NCI-H1694 treated with DMSO at 0.1 percent for 48 hours (cell line): Measurements from ENCODE around the gene DPH6.
A peak's percentile ranks its signal among the peaks of the same experiment; 100 is the strongest.
"Not testable (repeated sequence)": the region's sequence is repeated elsewhere in the genome, so short reads cannot be mapped to it uniquely, and the experiment has no call there.

Experiments
- DNase-seq: peaks from one replicate; lab custom pipeline; 2025; lab: John Stamatoyannopoulos, UW

The DPH6 gene

GRCh38 chr15:35545824-35546510 lies at the start of gene DPH6:
DPH6 (minus strand) TSS chr15:35546165; CDS start chr15:35546141, 24 bp downstream.
- DNase-seq: peak; percentile 46

GRCh38 chr15:35595656-35596055 lies 49.7 kb upstream of the DPH6 start:
- no peak for DNase-seq

DNA sequence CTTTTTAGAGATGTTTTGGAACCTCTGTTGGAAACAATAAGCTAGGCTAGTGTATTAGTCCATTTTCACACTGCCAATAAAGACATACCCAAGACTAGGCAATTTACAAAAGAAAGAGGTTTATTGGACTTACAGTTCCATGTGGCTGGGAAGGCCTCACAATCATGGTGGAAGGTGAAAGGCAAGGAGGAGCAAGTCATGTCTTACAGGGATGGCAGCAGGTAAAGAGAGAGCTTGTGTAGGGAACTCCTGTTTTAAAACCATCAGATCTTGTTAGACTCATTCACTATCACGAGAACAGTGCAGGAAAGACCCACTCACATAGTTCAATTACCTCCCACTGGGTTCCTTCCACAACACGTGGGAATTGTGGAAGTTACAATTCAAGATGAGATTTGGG lies 46.0 kb upstream of the DPH6 start:
- not testable (repeated sequence) for DNase-seq

DNA sequence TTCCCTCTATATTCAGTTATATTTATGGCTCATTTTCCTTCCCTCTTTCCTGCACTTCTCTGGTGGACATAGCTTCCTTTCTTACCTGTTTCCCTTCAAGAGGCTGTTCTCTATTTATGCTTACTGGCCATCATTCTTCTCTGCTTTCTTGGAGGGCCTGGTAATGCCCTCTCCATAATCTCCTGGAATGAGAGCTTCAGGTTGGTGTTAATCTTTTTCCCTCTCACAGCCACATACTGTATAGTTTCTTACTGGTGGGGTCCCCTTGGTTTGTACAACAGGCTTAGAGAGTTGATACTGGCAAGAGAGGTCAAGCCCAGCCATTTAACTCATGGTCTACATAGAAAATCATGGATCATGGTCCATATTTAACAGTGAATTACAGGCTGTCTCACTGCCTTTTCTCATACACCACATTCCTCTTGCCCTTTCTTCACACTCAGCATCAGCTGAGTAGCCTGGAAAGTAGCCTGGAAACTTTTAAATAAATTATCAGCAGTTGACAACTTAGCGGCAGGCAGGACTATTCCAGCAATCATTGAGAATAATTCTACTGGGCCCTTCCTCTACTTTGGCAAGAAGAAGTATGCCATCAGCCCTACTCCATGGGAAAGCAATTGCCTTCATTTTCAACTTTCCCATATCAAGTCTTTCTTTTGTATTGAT lies 38.0 kb upstream of the DPH6 start:
- DNase-seq: no peak

DNA sequence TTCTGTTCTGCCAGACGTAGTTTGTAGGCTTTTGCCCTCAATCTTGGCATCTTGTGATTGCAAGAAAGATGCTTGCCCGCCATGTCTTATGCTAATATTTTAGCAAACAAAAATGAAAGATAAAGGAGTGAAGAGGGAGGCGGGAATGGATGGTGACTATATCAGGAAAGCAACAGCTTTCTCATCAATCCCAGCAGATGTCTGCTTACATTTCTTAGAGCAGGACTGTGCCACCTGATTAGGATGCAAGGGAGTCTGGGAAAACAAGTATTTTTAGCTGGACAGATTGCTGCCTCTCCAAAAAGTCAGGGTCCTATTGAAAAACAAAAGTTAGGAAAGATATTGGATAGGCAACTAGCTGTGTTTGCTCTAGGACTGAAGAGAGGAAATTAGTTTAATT lies 34.6 kb upstream of the DPH6 start:
- DNase-seq: no peak

DNA sequence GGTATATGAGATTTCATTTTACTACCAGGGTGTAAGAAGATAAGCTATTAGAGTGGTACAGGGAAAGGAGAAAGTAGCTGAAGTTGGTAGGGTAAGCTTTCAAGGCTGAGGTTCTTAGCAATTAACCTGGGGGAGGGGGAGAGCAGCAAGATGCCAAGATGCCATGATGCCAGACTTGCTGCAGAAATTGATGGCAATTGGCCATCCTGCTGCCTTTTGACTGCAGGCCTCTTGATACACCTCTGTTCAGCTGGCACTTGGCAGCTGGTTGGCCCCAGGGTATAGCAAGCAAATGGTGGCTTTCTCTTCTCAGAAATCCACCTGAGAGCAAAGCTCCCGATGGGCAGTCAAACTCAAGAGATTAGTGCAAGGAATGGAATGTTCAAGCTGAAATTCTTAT lies 21.4 kb upstream of the DPH6 start:
- no peak for DNase-seq

DNA sequence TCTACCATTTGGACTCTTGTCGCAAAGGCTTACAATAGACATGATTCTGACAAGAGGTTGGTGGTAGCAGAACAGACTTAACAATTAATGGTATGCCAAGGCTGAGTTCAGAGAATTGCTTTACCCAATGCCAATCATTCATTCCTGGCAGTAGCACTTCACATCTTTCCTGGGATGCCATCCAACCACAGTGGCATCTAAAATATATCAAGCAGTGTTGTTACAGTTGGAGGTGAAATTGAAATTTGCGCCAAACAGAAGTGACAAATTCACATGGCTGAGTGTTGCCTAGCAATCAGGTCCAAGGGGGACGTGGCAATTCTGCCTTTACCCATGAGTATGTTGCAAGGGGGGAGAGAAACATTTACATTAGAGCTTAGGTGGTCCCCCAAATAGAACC lies 21.0 kb upstream of the DPH6 start:
- no peak for DNase-seq

DNA sequence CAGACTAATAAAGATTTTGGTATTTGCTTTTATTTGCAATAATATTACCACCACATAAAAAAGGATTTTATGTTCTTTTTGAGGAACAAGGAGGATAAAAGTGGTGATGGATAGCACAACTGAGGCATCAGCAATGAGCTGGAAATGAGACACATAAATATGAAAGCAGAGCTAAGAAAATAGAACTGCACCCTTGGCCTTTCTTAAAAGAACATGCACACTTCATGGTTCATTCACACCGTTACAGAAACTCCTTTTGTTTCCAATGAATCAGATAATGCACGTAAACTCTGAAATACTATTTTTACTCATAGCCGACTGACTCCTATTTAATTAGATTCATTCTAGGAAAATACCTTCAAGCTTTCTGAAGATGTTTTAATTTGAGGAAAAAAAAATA lies 19.9 kb upstream of the DPH6 start:
- DNase-seq: no peak

GRCh38 chr15:35562641-35563040 lies 16.7 kb upstream of the DPH6 start:
- DNase-seq: no peak

GRCh38 chr15:35561308-35561707 lies 15.3 kb upstream of the DPH6 start:
- no peak for DNase-seq

DNA sequence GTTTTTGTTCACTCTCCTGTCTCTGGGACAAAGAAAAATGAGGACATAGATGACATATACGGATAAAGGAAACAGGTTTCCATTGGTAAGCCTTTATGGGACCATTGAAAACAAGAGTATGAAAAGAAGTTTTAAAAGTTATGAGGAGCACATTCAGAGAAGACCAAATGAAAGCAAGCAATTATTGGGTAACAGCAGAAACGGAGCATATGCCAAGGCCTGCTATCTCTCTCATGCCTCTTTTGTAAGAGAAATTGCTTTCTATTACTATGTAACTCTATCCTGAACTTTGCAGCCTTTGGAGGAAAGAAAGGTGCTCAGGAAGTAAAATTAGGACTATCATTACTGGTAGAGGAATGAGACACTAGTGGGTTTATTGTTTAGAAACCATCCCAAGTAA lies 14.9 kb upstream of the DPH6 start:
- DNase-seq: no peak

GRCh38 chr15:35560258-35560657 lies 14.3 kb upstream of the DPH6 start:
- no peak for DNase-seq

DNA sequence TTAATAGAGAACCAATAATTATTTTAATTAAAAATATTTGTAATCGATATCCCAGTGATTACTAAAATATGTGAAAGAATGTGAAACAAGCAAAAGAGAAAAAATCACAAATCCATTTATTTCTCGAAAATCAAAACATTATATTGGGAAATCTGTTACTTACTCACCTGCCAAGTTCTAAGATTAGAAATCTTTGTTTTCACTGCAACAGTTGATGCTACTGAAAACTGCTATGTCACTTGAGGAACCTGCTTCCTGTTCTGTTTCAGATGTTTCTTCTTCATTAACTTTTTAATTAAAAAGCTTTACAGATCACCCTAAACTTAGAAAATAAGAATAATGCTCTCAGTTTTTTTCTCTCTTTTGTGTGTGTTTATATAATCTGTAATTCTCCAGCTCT lies 13.7 kb upstream of the DPH6 start:
- no peak for DNase-seq

- no peak for DNase-seq
Measured at GRCh38 chr15:35557544-35557943, 11.6 kb upstream of the DPH6 start.

GRCh38 chr15:35557012-35557411 lies 11.0 kb upstream of the DPH6 start:
- DNase-seq: no peak

GRCh38 chr15:35555244-35555643 lies 9.3 kb upstream of the DPH6 start:
- DNase-seq: no peak

GRCh38 chr15:35550957-35551356 lies 5.0 kb upstream of the DPH6 start:
- DNase-seq: no peak

DNA sequence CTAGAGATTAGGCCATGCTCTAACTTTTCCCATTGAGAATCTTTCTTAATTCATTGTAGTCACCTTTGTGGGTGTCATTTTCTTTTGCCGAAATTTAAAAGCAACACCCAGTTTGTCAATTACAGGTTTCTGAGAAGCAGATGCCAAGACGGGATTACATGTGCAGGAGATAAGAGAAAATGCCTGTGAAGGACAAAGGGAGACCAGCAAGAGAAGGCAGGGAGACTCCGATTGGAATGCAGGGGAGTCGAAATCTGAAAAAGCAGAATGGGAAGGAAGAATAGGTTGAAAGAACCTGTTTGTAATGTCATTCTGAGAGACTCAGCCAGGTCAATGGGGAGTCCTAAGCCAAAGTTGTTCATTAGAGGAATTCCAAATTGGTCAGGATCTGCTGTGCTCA lies 3.6 kb upstream of the DPH6 start:
- DNase-seq: no peak

GRCh38 chr15:35548435-35548834 lies 2.5 kb upstream of the DPH6 start:
- DNase-seq: no peak

GRCh38 chr15:35547775-35548364 lies 1.9 kb upstream of the DPH6 start:
- no peak for DNase-seq

DNA sequence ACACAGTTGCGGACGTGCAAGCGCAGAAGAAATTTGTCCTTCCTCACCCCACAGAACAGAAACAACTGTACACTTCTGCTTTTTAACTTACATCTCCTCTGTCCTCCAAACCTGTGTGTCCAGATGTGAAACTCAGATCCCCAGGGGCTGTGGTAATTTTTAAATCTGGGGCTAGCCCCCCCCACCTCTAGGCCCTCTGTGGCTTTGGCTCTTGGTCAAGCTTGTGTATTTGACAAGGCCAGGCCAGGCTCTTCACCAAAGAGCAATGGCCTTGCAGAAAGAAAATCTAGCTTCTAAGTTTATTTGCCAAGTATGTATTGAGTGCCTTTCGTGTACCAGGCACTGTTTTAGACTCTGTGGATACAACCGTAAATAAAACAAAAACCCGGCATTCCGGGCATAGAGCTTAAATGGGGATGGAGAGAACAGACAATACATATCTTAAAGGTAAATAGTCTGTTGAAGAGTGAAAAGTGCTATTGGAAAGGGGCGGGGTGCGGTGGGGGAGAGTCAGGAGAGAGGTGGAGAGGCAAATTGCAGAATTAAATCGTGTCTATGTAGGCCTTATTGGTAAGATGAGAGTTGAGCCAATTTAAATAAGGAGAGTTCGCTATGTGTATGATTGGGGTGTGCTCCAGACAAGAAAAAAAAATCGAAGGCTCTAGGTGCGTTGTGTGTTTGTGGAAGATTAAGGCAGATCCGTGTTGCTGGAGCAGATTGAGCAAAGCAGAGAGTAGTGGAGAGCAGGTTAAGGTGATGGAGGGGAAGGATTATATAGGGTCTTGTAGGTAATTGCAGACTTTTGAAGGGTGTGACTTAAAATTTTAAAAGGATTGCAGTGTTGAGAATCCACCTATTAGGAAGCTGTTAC lies 781 bp upstream of the DPH6 start:
- no peak for DNase-seq

GRCh38 chr15:35545316-35545823 lies 595 bp downstream of the DPH6 start:
- no peak for DNase-seq
